GM23338 (cell line): ENCODE results near the gene COX17. TPM values are rescaled to one million over a fixed set of nuclear protein-coding genes. Genes with fewer than 3 reads are reported as not detected.

ENCODE experiments used
- ATAC-seq: fragments of 200-7000 bp; cut with Tn5 transposase; 3 replicates; pipeline ENCODE4 v1.9.1; 2020
- DNase-seq: peaks from one replicate; pipeline ENCODE4 v3.0.0-alpha.2; 2015; ENCODE audit warnings: low spot score
- H2AFZ ChIP-seq: fragments of 200-600 bp; sonication (generic); 2 replicates; pipeline ENCODE4 v1.8.0; 2016; ENCODE audit warnings: antibody characterized with exemption, mild to moderate bottlenecking, moderate library complexity
- H3F3A ChIP-seq: fragments of 200-600 bp; sonication (generic); replicated peaks from 2 replicates; pipeline ENCODE4 v1.8.0; 2017; ENCODE audit warnings: antibody characterized with exemption, mixed run types, low read depth
- H3K27ac ChIP-seq: fragments of 200-600 bp; sonication (generic); 2 replicates; pipeline ENCODE4 v1.6.1; 2016; ENCODE audit warnings: low read depth
- H3K27me3 ChIP-seq: fragments of 200-600 bp; sonication (generic); 2 replicates; pipeline ENCODE4 v1.8.0; 2016; ENCODE audit warnings: mild to moderate bottlenecking, mixed run types, moderate library complexity; ENCODE audit not compliant: insufficient read depth
- H3K36me3 ChIP-seq: fragments of 200-600 bp; sonication (generic); 2 replicates; pipeline ENCODE4 v1.8.0; 2016; ENCODE audit warnings: mild to moderate bottlenecking; ENCODE audit not compliant: insufficient read depth
- H3K4me1 ChIP-seq: fragments of 200-600 bp; sonication (generic); 2 replicates; pipeline ENCODE4 v1.8.0; 2016; ENCODE audit warnings: mild to moderate bottlenecking, moderate library complexity; ENCODE audit not compliant: insufficient read depth
- H3K4me2 ChIP-seq: fragments of 200-600 bp; sonication (generic); 2 replicates; pipeline ENCODE4 v1.7.1; 2017; ENCODE audit warnings: mixed run types
- H3K4me3 ChIP-seq: fragments of 200-600 bp; sonication (generic); 2 replicates; pipeline ENCODE4 v1.6.1; 2016; ENCODE audit warnings: mixed run types
- H3K79me2 ChIP-seq: fragments of 200-600 bp; sonication (generic); replicated peaks from 2 replicates; pipeline ENCODE4 v1.8.0; 2017; ENCODE audit warnings: mild to moderate bottlenecking; ENCODE audit not compliant: insufficient read depth
- H3K9me2 ChIP-seq: fragments of 200-600 bp; sonication (generic); 2 replicates; pipeline ENCODE4 v1.8.0; 2017; ENCODE audit not compliant: insufficient read depth
- H4K20me1 ChIP-seq: fragments of 200-600 bp; sonication (generic); replicated peaks from 2 replicates; pipeline ENCODE4 v1.8.0; 2017; ENCODE audit warnings: mild to moderate bottlenecking; ENCODE audit not compliant: insufficient read depth
- H3K27ac Mint-ChIP-seq: 2 replicates; pipeline ENCODE4 v1.8.0; 2020; ENCODE audit warnings: inconsistent platforms, mild to moderate bottlenecking, moderate library complexity, mixed read lengths
- H3K27me3 Mint-ChIP-seq: 3 replicates; pipeline ENCODE4 v1.8.0; 2022; ENCODE audit warnings: low read depth, mild to moderate bottlenecking, moderate library complexity, mixed read lengths, inconsistent platforms; ENCODE audit not compliant: insufficient read depth, poor library complexity
- H3K36me3 Mint-ChIP-seq: 3 replicates; pipeline ENCODE4 v1.8.0; 2021; ENCODE audit warnings: low read depth, mild to moderate bottlenecking, inconsistent platforms, moderate library complexity, mixed read lengths
- H3K4me1 Mint-ChIP-seq: 3 replicates; pipeline ENCODE4 v1.8.0; 2020; ENCODE audit warnings: mild to moderate bottlenecking, inconsistent platforms, mixed read lengths
- H3K4me3 Mint-ChIP-seq: 3 replicates; pipeline ENCODE4 v1.8.0; 2021; ENCODE audit warnings: moderate library complexity, mild to moderate bottlenecking, inconsistent platforms, mixed read lengths
- H3K9me3 Mint-ChIP-seq: 3 replicates; pipeline ENCODE4 v1.8.0; 2020; ENCODE audit warnings: moderate library complexity, mild to moderate bottlenecking, inconsistent platforms, mixed read lengths
- CREB1 ChIP-seq: fragments of 250-450 bp; sonication (Bioruptor Pico); IDR thresholded peaks from 2 replicates; pipeline ENCODE4 v1.5.0; 2020; ENCODE audit warnings: low read depth, mild to moderate bottlenecking, moderate library complexity
- EZH2phosphoT487 ChIP-seq: fragments of 200-600 bp; sonication (generic); IDR thresholded peaks from one replicate; pipeline ENCODE4 v1.8.1; 2018; ENCODE audit warnings: antibody characterized with exemption; ENCODE audit not compliant: unreplicated experiment
- NANOG ChIP-seq: IDR thresholded peaks from 2 replicates; pipeline ENCODE4 v1.6.1; 2016; ENCODE audit warnings: antibody characterized with exemption, borderline replicate concordance
- POLR2AphosphoS5 ChIP-seq: IDR thresholded peaks from 2 replicates; pipeline ENCODE4 v1.6.1; 2016; ENCODE audit warnings: antibody characterized with exemption, low read depth
- STAT1 ChIP-seq: IDR thresholded peaks from one replicate; pipeline ENCODE4 v1.6.1; 2016; ENCODE audit warnings: antibody characterized with exemption; ENCODE audit not compliant: unreplicated experiment
- ZNF331 ChIP-seq: fragments of 250-450 bp; sonication (Bioruptor Pico); IDR thresholded peaks from 2 replicates; pipeline ENCODE4 v1.5.0; 2020; ENCODE audit warnings: low read depth, mild to moderate bottlenecking, moderate library complexity
- polyA plus RNA-seq: library from polyadenylated mRNA; unstranded; fragments of >200 nt; fragmentation: Nextera tagmentation; extraction: Ambion mirVana; gene quantifications from 2 replicates; pipeline ENCODE4 v1.2.1, GENCODE V29; 2016
- total RNA-seq: library from RNA; depleted of rRNA; stranded (reverse); fragments of >200 nt; shearing (Covaris generic); gene quantifications from 2 replicates; pipeline ENCODE4 v1.2.3, GENCODE V29; 2014
- TF ChIP-seq, protein P1 (sequence below): fragments of 250-450 bp; sonication (Bioruptor Pico); IDR thresholded peaks from 2 replicates; pipeline ENCODE4 v1.5.0; 2020; ENCODE audit warnings: mild to moderate bottlenecking, moderate library complexity
- TF ChIP-seq, protein P2 (sequence below): IDR thresholded peaks from 2 replicates; pipeline ENCODE4 v1.6.1; 2016; ENCODE audit warnings: antibody characterized with exemption
- TF ChIP-seq, protein P3 (sequence below), 2 experiments: fragments of 200-600 bp in 1 of 2; sonication (generic) in 1 of 2; conservative IDR thresholded peaks; 2 replicates each; pipeline versions ENCODE4 v1.5.1 to v1.6.1; 2016 to 2017; ENCODE audit warnings: antibody characterized with exemption in 2 of 2, low read depth in 2 of 2, mild to moderate bottlenecking in 2 of 2, moderate library complexity in 1 of 2

The COX17 gene
- total and polyA plus RNA-seq, 2 experiments from 2014 or later = 24.0 to 324 TPM

DNA sequence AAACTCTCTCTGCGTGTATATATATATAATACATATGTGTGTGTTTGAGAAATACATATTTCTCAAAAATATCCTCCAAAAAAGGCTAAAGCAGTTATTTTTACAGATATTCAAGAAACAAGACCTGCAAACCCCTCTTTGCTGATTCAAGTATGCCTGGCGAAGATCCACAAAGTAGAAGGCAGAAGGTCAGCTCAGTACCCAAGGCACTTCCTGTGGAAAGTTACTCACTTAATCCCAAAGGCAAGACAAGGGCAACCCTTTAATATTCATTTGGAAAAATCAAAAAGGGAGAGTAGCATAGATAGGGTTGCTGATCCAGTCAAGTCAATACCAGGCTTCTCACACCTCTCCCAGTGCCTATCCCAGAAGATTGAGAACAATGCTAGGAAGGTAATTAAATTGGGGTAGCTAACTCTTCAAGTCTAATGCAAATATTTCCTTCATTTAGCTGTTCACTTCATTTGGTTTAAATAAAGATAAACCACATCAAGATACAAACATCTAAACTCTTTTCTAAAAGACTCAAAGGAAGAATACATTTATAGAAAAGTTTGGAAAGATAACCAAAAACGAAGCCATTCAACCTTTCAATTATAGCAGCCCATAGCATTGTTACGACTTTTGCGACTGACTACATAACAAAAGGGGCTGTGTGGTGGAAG, 7.2 kb downstream of the COX17 start:
- H3K79me2 ChIP-seq = peaks cover under 1% of the 10 kb centered on the region; the same call in 1 of the 2 replicates
- H2AFZ ChIP-seq = no peak overlapping the region
- Mint-ChIP-seq H3K27ac (no peak overlapping the region), H3K9me3 (no peaks in the 10 kb centered on the region), H3K27me3 (no peaks in the 10 kb centered on the region), H3K4me3 (no peak overlapping the region), H3K36me3 (peaks cover 42% of the 10 kb centered on the region), H3K4me1 (no peaks in the 10 kb centered on the region; the same call in 2 of the 3 replicates)
- no peaks in the 10 kb centered on the region for H4K20me1 ChIP-seq
- H3K4me1 ChIP-seq = no peaks in the 10 kb centered on the region
- H3K27me3 ChIP-seq = no peaks in the 10 kb centered on the region
- no peaks in the 10 kb centered on the region for H3K9me2 ChIP-seq
- peaks cover 22% of the 10 kb centered on the region for H3K36me3 ChIP-seq
- no peak for TF ChIP-seq STAT1
- H3K4me3 ChIP-seq = no peak overlapping the region
- H3K27ac ChIP-seq = no peak overlapping the region
- no peaks in the 10 kb centered on the region for H3F3A ChIP-seq
- ATAC-seq (no peak), DNase-seq (no peak)
- H3K4me2 ChIP-seq = no peak overlapping the region

DNA sequence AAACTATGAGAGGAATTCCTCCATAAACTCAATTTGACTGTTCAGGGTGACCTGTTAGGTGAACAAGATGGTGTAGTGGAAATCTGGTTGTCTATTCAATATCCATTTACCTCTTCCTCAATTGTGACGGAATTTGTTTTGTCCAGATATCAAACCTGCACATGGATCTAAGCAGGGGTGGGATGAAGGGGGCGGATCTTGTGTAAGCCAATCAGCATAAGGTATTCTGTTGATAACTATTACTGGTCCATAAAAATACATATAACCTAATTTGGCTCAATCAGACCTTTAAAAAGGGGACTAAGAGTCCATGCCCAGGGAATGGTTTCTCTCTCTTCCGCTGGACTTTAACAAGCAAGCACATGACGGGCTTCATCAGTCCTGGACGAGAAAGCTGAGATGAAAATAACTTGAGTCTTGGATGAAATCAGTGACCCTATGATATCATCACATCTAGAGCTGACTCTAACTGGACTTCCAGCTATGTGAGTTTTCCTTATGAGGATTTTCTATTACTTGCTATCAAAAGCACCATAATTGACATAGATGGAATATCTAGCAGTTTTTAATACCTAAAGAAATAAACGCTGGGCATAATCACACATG, 11.1 kb downstream of the COX17 start:
- Histone ChIP-seq H3K27me3 (no peaks in the 10 kb centered on the region), H3K4me3 (no peak overlapping the region), H3K4me1 (no peaks in the 10 kb centered on the region), H2AFZ (no peak overlapping the region), H3F3A (no peaks in the 10 kb centered on the region), H3K4me2 (no peak overlapping the region), H3K27ac (no peak overlapping the region), H4K20me1 (no peaks in the 10 kb centered on the region), H3K36me3 (peaks cover 3% of the 10 kb centered on the region; the same call in 1 of the 2 replicates), H3K79me2 (no peaks in the 10 kb centered on the region), H3K9me2 (no peaks in the 10 kb centered on the region)
- Mint-ChIP-seq H3K27me3 (no peaks in the 10 kb centered on the region), H3K4me1 (no peaks in the 10 kb centered on the region; the same call in 2 of the 3 replicates), H3K4me3 (no peak overlapping the region), H3K9me3 (no peaks in the 10 kb centered on the region), H3K36me3 (peaks cover 8% of the 10 kb centered on the region; the same call in 1 of the 3 replicates), H3K27ac (no peak overlapping the region)
- no peak for DNase-seq
- ATAC-seq = no peak
- no peak for TF ChIP-seq POLR2AphosphoS5
- TF ChIP-seq, protein P1, sequence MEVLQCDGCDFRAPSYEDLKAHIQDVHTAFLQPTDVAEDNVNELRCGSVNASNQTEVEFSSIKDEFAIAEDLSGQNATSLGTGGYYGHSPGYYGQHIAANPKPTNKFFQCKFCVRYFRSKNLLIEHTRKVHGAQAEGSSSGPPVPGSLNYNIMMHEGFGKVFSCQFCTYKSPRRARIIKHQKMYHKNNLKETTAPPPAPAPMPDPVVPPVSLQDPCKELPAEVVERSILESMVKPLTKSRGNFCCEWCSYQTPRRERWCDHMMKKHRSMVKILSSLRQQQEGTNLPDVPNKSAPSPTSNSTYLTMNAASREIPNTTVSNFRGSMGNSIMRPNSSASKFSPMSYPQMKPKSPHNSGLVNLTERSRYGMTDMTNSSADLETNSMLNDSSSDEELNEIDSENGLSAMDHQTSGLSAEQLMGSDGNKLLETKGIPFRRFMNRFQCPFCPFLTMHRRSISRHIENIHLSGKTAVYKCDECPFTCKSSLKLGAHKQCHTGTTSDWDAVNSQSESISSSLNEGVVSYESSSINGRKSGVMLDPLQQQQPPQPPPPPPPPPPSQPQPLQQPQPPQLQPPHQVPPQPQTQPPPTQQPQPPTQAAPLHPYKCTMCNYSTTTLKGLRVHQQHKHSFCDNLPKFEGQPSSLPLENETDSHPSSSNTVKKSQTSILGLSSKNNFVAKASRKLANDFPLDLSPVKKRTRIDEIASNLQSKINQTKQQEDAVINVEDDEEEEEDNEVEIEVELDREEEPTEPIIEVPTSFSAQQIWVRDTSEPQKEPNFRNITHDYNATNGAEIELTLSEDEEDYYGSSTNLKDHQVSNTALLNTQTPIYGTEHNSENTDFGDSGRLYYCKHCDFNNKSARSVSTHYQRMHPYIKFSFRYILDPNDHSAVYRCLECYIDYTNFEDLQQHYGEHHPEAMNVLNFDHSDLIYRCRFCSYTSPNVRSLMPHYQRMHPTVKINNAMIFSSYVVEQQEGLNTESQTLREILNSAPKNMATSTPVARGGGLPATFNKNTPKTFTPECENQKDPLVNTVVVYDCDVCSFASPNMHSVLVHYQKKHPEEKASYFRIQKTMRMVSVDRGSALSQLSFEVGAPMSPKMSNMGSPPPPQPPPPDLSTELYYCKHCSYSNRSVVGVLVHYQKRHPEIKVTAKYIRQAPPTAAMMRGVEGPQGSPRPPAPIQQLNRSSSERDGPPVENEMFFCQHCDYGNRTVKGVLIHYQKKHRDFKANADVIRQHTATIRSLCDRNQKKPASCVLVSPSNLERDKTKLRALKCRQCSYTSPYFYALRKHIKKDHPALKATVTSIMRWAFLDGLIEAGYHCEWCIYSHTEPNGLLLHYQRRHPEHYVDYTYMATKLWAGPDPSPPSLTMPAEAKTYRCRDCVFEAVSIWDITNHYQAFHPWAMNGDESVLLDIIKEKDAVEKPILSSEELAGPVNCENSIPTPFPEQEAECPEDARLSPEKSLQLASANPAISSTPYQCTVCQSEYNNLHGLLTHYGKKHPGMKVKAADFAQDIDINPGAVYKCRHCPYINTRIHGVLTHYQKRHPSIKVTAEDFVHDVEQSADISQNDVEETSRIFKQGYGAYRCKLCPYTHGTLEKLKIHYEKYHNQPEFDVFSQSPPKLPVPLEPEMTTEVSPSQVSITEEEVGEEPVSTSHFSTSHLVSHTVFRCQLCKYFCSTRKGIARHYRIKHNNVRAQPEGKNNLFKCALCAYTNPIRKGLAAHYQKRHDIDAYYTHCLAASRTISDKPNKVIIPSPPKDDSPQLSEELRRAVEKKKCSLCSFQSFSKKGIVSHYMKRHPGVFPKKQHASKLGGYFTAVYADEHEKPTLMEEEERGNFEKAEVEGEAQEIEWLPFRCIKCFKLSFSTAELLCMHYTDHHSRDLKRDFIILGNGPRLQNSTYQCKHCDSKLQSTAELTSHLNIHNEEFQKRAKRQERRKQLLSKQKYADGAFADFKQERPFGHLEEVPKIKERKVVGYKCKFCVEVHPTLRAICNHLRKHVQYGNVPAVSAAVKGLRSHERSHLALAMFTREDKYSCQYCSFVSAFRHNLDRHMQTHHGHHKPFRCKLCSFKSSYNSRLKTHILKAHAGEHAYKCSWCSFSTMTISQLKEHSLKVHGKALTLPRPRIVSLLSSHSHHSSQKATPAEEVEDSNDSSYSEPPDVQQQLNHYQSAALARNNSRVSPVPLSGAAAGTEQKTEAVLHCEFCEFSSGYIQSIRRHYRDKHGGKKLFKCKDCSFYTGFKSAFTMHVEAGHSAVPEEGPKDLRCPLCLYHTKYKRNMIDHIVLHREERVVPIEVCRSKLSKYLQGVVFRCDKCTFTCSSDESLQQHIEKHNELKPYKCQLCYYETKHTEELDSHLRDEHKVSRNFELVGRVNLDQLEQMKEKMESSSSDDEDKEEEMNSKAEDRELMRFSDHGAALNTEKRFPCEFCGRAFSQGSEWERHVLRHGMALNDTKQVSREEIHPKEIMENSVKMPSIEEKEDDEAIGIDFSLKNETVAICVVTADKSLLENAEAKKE = no peak
- TF ChIP-seq ZNF331 (CRISPR knock-in tag) = no peak
- TF ChIP-seq, protein P2, sequence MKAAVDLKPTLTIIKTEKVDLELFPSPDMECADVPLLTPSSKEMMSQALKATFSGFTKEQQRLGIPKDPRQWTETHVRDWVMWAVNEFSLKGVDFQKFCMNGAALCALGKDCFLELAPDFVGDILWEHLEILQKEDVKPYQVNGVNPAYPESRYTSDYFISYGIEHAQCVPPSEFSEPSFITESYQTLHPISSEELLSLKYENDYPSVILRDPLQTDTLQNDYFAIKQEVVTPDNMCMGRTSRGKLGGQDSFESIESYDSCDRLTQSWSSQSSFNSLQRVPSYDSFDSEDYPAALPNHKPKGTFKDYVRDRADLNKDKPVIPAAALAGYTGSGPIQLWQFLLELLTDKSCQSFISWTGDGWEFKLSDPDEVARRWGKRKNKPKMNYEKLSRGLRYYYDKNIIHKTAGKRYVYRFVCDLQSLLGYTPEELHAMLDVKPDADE = no peak
- TF ChIP-seq EZH2phosphoT487 = no peak
- TF ChIP-seq NANOG = no peak
- TF ChIP-seq, protein P3, sequence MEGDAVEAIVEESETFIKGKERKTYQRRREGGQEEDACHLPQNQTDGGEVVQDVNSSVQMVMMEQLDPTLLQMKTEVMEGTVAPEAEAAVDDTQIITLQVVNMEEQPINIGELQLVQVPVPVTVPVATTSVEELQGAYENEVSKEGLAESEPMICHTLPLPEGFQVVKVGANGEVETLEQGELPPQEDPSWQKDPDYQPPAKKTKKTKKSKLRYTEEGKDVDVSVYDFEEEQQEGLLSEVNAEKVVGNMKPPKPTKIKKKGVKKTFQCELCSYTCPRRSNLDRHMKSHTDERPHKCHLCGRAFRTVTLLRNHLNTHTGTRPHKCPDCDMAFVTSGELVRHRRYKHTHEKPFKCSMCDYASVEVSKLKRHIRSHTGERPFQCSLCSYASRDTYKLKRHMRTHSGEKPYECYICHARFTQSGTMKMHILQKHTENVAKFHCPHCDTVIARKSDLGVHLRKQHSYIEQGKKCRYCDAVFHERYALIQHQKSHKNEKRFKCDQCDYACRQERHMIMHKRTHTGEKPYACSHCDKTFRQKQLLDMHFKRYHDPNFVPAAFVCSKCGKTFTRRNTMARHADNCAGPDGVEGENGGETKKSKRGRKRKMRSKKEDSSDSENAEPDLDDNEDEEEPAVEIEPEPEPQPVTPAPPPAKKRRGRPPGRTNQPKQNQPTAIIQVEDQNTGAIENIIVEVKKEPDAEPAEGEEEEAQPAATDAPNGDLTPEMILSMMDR (conservative IDR thresholded peaks at IDR 0.05; ENCODE audit: low read depth in 2 of 2) = no peak
- no peak for TF ChIP-seq CREB1
